Breast epithelium (tissue), 4 donors: ENCODE results near the gene TBL3. TPM values are rescaled to one million over a fixed set of nuclear protein-coding genes. Genes with fewer than 3 reads are reported as not detected.

Experiments used
- DNase-seq, 2 donors: peaks; one replicate each; pipeline ENCODE4 v3.0.0-alpha.2; 2019; ENCODE audit warnings: low spot score in 2 of 2
- H3K27ac ChIP-seq, 2 donors: fragments of 200-600 bp; sonication (generic) in 1 of 2; one replicate each; pipeline ENCODE4 v1.5.1; 2016 to 2019; ENCODE audit warnings: mild to moderate bottlenecking in 1 of 2
- H3K27me3 ChIP-seq, 2 donors: fragments of 200-600 bp; sonication (generic) in 1 of 2; one replicate each; pipeline versions ENCODE4 v1.5.1 to v1.6.0; 2017 to 2019; ENCODE audit warnings: control low read depth in 1 of 2, mild to moderate bottlenecking in 1 of 2
- H3K36me3 ChIP-seq: fragments of 200-600 bp; one replicate; pipeline ENCODE4 v1.5.1; 2019
- H3K4me1 ChIP-seq, 2 donors: fragments of 200-600 bp; sonication (generic); one replicate each; pipeline ENCODE4 v1.5.1; 2016 to 2019; ENCODE audit warnings: control low read depth in 1 of 2
- H3K4me3 ChIP-seq, 3 donors: fragments of 200-600 bp; sonication (generic); 1 replicate in 2 of 3; 2 replicates in 1 of 3; pipeline ENCODE4 v1.5.1; 2016 to 2019; ENCODE audit warnings: mild to moderate bottlenecking in 3 of 3, moderate library complexity in 2 of 3
- H3K9me3 ChIP-seq, 2 donors: fragments of 200-600 bp; sonication (generic) in 1 of 2; one replicate each; pipeline ENCODE4 v1.5.1; 2016 to 2019; ENCODE audit warnings: control low read depth in 1 of 2
- CTCF ChIP-seq, 3 donors: fragments of 450-650 bp; IDR thresholded peaks; one replicate each; pipeline ENCODE4 v1.5.1; 2016 to 2017; ENCODE audit warnings: antibody characterized with exemption in 3 of 3, mild to moderate bottlenecking in 3 of 3, moderate library complexity in 3 of 3
- POLR2A ChIP-seq: fragments of 450-650 bp; IDR thresholded peaks from one replicate; pipeline ENCODE4 v1.6.1; 2016; ENCODE audit warnings: antibody characterized with exemption, mild to moderate bottlenecking, moderate library complexity
- POLR2AphosphoS5 ChIP-seq, 3 donors: sonication (generic); formaldehyde crosslinking; IDR thresholded peaks; one replicate each; pipeline ENCODE4 v1.6.1; 2017; ENCODE audit warnings: antibody characterized with exemption in 3 of 3
- intact Hi-C: fragments of 100-400 bp; cut with DNase I; formaldehyde crosslinking; loops from one replicate; pipeline ENCODE4 v1.15.1; 2023; ENCODE audit warnings: low total_unique reads
- total RNA-seq, 3 donors: library from RNA; depleted of rRNA; stranded (reverse); fragments of >200 nt; gene quantifications; one replicate each; pipeline ENCODE4 v1.1.0, GENCODE V29; 2016

TBL3 gene
- total RNA-seq = 10 to 100 TPM; 32.9 to 42.3 (median 33.1) TPM

DNA sequence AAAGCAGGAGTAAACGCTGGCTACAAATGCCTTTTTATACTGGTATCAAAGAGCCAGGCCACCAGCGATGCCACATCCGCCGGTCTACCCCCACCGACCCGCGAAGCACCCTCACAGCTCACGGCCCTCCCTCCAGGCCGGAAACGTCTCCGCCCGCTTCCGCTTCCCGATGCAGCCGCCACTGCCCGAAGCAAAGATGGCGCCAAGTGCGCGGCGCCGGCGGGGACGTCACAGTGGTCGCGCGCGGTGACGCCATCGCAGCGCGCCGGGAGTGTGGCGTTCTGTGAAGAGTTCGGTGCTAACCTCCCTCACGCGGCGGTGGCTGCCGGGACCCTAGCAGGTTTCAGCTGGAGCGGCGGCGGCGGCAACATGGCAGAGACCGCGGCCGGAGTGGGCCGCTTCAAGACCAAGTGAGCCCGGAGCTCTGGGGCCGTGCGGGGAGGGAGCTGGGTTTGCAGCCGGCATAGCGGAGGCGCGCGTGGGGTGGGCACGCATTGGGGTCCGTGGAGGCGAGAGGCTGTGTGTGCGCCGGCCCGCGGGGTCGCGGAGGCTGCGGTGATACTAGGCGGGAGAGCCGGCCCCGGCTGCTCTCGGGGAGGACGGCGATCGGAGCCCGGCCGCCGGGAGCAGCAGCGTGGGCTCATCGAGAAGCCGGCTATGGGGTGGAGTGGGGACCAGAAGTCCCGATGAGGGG, at the start of gene TBL3:
Gene TBL3 (plus strand): TSS at position 258 of the 694 bp plus-strand sequence. CDS start 112 bp downstream, at position 370.
- no peaks in the 10 kb centered on the region for H3K27me3 ChIP-seq
- intact Hi-C loops = no loop called here
- peak within 1 kb of the TSS; percentile 77 to 100 (median 98) for H3K4me3 ChIP-seq
- H3K36me3 ChIP-seq = peaks cover 5% of the 10 kb centered on the region
- H3K9me3 ChIP-seq = no peaks in the 10 kb centered on the region
- TF ChIP-seq CTCF (IDR thresholded peaks at IDR 0.05) (peak in 1 of 3 donors; percentile 14), POLR2A (peak; percentile 97), POLR2AphosphoS5 (IDR thresholded peaks at IDR 0.05) (peak; percentile 99 to 100 (median 100))
- peak within 1 kb of the TSS; percentile 86 to 94 for H3K27ac ChIP-seq
- H3K4me1 ChIP-seq = peaks cover 10 to 12% of the 10 kb centered on the region in 2 donors
- peak; percentile 90 to 96 for DNase-seq

DNA sequence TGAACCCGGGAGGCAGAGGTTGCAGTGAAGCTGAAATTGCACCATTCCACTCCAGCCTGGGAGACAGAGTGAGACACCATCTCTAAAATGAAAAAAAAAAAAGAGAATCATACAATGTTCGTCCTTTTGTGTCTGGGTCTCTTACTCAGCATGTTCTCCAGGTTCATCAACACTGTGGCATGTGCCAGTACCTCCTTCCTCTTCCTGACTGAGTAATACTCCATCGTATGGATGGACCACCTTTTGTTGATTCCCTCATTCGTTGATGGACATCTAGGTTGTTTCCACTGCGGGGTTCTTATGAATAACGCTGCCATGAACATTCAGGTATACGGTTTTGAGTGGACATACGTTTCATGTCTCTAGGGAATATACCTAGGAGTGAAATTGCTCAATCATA, 49.5 kb upstream of the TBL3 start:
- Histone ChIP-seq H3K27me3 (peaks cover 0 to 53% of the 10 kb centered on the region in 2 donors), H3K4me1 (no peaks in the 10 kb centered on the region), H3K9me3 (no peaks in the 10 kb centered on the region), H3K36me3 (no peaks in the 10 kb centered on the region), H3K4me3 (no peak overlapping the region), H3K27ac (no peak overlapping the region)
- intact Hi-C loops = no loop called here
- no peak for TF ChIP-seq POLR2AphosphoS5 (IDR thresholded peaks at IDR 0.05)
- no peak for TF ChIP-seq POLR2A
- no peak for TF ChIP-seq CTCF (IDR thresholded peaks at IDR 0.05)
- no peak for DNase-seq

DNA sequence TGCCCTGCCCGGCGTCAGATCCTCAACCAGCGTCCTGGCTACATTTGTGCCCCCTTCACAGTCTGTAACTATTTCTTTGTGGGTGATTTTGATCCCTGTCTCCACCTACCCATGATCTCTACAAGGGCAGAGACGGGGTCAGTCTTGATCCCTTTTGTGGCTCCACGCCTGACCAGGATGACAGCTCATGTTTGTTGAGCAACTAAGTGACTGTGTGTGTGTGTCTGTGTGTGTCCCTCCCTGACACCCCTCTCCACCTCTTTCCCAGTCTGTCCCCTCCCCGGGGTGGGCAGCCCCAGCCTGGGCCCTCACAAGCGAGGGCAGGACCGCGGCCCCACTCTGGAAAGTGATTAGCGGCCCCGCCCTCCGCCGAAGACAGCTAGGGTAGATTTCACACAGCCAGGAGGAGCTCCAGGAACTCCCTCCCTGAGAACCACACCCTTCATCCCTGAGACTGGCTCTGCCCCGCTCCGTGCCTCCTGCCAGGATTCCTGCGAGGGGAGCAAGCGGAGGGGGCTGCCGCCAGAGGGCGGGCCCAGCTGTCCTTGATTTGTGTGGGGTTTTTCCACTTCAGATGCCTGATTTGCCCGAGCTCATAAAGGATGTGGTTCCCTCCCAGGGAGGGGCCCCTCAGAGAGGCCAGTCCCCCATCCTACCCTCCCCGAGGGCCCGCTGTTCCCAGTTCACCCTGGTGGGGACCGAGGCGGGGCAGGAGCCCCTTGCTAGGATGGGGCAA, 48.4 kb upstream of the TBL3 start:
- H3K4me3 ChIP-seq = no peak overlapping the region
- H3K36me3 ChIP-seq = no peaks in the 10 kb centered on the region
- H3K27me3 ChIP-seq = peaks cover 0 to 45% of the 10 kb centered on the region in 2 donors
- TF ChIP-seq POLR2AphosphoS5 (IDR thresholded peaks at IDR 0.05) = no peak
- no peak for TF ChIP-seq POLR2A
- no peak for TF ChIP-seq CTCF (IDR thresholded peaks at IDR 0.05)
- DNase-seq = no peak
- intact Hi-C loops = no loop called here
- H3K27ac ChIP-seq = no peak overlapping the region
- no peaks in the 10 kb centered on the region for H3K9me3 ChIP-seq
- no peaks in the 10 kb centered on the region for H3K4me1 ChIP-seq

- peaks cover 0 to 39% of the 10 kb centered on the region in 2 donors for H3K27me3 ChIP-seq
Observed at GRCh38 chr16:1924095-1924494, 47.8 kb upstream of the TBL3 start.

More at GRCh38 chr16:1924095-1924494, 47.8 kb upstream of the TBL3 start:
- Histone ChIP-seq H3K4me1 (no peaks in the 10 kb centered on the region), H3K36me3 (no peaks in the 10 kb centered on the region), H3K27ac (no peak overlapping the region), H3K4me3 (no peak overlapping the region), H3K9me3 (no peaks in the 10 kb centered on the region)
- DNase-seq = no peak
- TF ChIP-seq POLR2A (no peak), POLR2AphosphoS5 (IDR thresholded peaks at IDR 0.05) (no peak), CTCF (IDR thresholded peaks at IDR 0.05) (no peak)
- intact Hi-C loops = no loop called here
